D721Med (cell line): Measurements from ENCODE around the gene SEMA5B.

Experiments used
- DNase-seq: peaks from one replicate; pipeline ENCODE4 v3.0.0; 2011; ENCODE audit warnings: low spot score; ENCODE audit not compliant: insufficient read length
- FAIRE-seq: peaks from 2 replicates; lab custom pipeline; 2011; peaks lifted over from hg19 to GRCh38; lab: Jason Lieb, UNC
- TF ChIP-seq, protein P1 (sequence below): IDR thresholded peaks from 2 replicates; pipeline ENCODE4 v1.5.1; 2012; ENCODE audit warnings: mild to moderate bottlenecking, control low read depth; ENCODE audit not compliant: insufficient read depth; ENCODE audit errors: missing control alignments

SEMA5B gene

DNA sequence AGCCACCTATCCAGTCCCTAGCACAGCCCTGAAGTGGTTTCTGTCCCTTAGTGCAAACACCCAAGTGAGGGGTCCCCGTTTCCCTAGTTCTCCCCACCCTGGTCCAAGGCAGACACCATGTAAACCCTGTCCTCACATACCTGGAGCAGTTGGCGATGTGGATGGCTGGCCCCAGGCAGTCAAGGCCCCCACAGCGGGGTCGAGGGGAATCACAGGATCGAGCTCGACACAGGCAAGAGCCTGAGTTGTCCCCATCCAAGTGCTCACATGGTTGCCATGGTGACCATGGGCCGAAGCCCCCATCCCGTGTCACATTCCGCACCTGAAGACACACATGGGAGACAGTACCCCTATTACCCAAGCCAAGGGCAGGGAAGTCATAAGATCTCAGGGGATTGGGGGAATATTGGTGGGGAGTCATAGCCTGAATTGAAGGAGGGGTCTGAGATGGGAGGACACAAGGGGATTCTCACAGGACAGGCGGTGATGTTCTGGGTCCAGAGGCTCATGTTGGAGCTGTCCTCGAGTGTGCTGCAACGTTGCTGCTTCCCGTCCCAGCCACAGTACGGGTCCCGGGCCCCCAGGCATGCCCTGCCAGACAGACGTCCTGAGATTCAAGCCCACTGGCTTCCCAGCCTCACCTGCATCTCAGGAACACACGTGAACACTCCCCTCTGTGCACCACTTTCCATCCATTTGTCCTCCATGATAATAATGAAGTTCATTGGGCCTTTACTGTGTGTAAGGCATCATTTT is 112.1 kb downstream of the SEMA5B start:
- TF ChIP-seq, protein P1, sequence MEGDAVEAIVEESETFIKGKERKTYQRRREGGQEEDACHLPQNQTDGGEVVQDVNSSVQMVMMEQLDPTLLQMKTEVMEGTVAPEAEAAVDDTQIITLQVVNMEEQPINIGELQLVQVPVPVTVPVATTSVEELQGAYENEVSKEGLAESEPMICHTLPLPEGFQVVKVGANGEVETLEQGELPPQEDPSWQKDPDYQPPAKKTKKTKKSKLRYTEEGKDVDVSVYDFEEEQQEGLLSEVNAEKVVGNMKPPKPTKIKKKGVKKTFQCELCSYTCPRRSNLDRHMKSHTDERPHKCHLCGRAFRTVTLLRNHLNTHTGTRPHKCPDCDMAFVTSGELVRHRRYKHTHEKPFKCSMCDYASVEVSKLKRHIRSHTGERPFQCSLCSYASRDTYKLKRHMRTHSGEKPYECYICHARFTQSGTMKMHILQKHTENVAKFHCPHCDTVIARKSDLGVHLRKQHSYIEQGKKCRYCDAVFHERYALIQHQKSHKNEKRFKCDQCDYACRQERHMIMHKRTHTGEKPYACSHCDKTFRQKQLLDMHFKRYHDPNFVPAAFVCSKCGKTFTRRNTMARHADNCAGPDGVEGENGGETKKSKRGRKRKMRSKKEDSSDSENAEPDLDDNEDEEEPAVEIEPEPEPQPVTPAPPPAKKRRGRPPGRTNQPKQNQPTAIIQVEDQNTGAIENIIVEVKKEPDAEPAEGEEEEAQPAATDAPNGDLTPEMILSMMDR, result no peak
- DNase-seq (no peak), FAIRE-seq (no peak)

DNA sequence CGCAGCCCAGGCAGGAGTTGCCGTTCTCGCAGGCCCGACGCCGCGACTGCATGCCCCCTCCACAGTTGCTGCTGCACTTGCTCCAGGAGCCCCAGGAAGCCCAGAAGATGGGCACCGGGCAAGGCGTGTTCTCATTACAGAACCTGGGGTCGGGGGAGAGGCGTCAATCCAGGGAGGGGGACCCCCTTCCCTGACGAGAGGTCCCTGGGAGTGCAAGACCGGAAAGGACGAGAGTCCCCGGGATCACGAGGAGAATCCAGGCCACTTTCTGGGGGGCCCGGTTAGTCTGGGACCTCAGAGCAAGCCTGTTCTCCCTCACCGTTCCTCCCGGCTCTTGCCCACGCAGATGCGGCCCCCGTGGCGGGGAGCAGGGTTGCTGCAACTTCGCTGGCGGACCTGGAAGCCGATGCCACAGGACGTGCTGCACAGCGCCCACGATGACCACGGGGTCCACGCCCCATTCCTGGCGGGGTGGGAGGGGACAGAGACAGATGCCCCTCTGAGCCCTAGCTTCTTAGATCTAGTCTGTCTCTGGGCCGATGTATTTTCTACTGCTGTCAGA is 113.9 kb downstream of the SEMA5B start:
- DNase-seq (no peak), FAIRE-seq (no peak)
- TF ChIP-seq, protein P1, result no peak

DNA sequence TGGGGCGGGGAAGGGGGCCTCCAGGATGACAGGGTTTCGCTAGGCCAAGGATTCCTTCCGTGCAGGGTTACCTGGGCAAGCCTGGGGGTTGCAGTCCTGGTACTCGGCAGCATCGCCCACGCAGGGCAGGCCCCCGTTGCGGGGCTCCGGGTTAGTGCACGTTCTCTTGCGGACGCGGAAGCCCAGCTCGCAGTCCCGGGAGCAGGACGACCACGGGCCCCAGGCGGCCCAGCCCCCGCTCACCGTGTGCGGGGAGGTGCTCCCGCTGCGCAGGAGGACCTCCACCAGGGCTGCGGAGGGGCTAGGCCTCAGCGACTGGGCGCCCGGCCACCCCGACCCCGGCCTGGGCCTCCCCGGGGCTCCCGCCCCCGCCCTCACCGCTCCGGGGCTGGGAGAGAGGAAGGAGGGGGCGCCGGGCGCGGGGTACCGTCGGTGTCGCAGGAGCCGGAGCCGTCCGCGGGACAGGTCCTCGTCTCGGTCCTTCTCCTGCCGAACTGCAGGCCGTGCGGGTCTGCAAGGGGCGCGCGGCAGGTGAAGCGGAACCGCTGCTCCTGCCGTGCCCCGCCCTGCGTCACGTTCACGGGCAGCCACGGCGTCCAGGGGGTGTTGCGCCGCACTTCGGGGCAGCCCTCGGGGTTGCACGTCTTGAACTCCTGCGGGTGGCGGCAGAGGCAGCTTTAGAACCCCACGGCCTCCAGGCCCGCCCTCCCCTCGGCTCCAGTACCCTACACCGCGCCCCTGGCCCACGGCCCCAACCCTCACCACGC is 114.6 kb downstream of the SEMA5B start:
- DNase-seq (no peak), FAIRE-seq (no peak)
- TF ChIP-seq, protein P1, result no peak

DNA sequence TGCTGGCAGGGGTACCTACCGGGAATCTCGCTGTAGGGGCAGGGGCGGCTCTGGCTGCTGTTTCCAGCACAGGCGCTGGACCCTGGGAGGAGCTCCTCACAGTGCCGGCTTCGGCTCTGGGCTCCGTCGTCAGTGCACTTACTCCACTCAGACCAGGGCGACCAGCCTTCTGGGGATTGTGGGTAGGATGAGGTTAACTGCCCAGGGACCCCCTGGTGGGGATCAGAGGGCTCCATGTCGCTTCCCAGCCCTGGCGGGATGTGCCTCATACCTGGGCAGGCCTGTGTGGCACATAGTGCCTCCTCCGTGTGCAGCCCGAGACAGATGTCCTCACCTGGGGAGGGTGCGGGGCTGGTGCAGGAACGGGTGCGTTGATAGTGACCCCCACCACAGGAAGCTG is 115.7 kb downstream of the SEMA5B start:
- TF ChIP-seq, protein P1, result no peak
- FAIRE-seq (no peak), DNase-seq (no peak)

DNA sequence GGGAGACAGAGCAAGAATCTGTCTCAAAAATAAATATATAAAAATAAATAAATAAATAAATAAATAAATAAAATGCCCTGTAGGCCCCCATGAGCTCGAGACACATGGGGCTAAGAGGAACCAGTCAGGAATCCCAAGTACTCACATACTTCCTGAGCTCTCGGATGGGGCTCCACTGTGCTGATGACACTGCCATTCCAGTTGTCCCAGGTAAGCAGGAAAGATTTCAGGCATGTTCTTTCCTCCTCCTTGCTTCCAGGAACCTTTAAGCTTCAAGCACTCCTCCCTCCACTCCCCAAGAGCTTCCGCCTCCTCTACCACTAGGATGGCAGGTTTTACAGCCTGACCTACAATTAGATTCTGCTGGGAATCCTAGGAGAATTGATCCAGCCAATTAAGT is 119.3 kb downstream of the SEMA5B start:
- no peak for FAIRE-seq
- TF ChIP-seq, protein P1, result no peak
- DNase-seq, result no peak

DNA sequence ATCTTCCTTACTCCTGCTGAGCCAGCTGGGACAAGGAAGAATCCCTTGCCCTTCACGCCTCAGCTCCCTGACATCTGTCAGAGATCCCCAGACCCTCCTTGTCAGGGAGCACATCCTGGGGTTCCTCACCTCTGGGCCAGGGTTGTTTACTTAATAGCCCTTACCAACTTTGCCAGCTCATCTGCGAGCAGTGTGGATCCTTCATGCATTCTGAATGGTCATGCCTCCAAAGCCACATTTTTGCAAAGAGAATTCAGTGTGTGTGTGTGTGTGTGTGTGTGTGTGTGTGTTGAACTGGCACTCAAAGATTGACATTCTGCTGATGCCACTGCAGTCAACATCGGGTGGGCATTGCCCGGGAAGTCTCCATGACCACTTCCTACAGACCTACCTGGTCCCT is 120.1 kb downstream of the SEMA5B start:
- FAIRE-seq, result no peak

More for the DNA sequence above, 120.1 kb downstream of the SEMA5B start:
- no peak for DNase-seq
- TF ChIP-seq, protein P1, result no peak
